Activated CD8-positive, alpha-beta T cell treated with anti-CD3 and anti-CD28 coated beads for 36 hours (primary cell): ENCODE measurements around the gene SLC37A3. TPM values are rescaled to one million over a fixed set of nuclear protein-coding genes. Genes with fewer than 3 reads are reported as not detected.
"Not testable (repeated sequence)": the region's sequence is repeated elsewhere in the genome, so short reads cannot be mapped to it uniquely, and the experiment has no call there.

ENCODE experiments used
- ATAC-seq: fragments of 200-7000 bp; cut with Tn5 transposase; one replicate; pipeline ENCODE4 v1.10.0; 2021; ENCODE audit warnings: mild to moderate bottlenecking, moderate library complexity
- CTCF ChIA-PET: fragments of 350-600 bp; sonication (Branson Sonifier 250); formaldehyde crosslinking; loops from one replicate; lab custom pipeline; 2021; ENCODE audit warnings: antibody characterized with exemption; lab: Charles Lee
- POLR2A ChIA-PET: fragments of 350-600 bp; sonication (Branson Sonifier 250); formaldehyde crosslinking; loops from one replicate; lab custom pipeline; 2021; ENCODE audit warnings: antibody characterized with exemption; lab: Charles Lee
- DNase-seq: peaks from one replicate; pipeline ENCODE4 v3.0.0-alpha.2; 2020
- H3K27ac Mint-ChIP-seq: one replicate; pipeline ENCODE4 v1.8.0; 2021; ENCODE audit warnings: mild to moderate bottlenecking, mixed read lengths
- H3K27me3 Mint-ChIP-seq: one replicate; pipeline ENCODE4 v1.8.0; 2021; ENCODE audit warnings: mixed read lengths
- H3K36me3 Mint-ChIP-seq: one replicate; pipeline ENCODE4 v1.8.0; 2021; ENCODE audit warnings: low read depth, mixed read lengths
- H3K4me1 Mint-ChIP-seq: one replicate; pipeline ENCODE4 v1.8.0; 2021; ENCODE audit warnings: low read depth, mixed read lengths
- H3K4me3 Mint-ChIP-seq: one replicate; pipeline ENCODE4 v1.8.0; 2021; ENCODE audit warnings: mild to moderate bottlenecking, moderate library complexity, mixed read lengths
- H3K9me3 Mint-ChIP-seq: one replicate; pipeline ENCODE4 v1.8.0; 2021; ENCODE audit warnings: mixed read lengths
- intact Hi-C: fragments of 100-400 bp; cut with micrococcal nuclease; formaldehyde crosslinking; loops from one replicate; pipeline ENCODE4 v1.10.0; 2022
- total RNA-seq, 2 experiments: library from RNA; stranded (reverse); gene quantifications; one replicate each; pipeline ENCODE4 v1.2.3, GENCODE V29; 2021
- TF ChIP-seq, protein P1 (sequence below): fragments of 200-600 bp; IDR thresholded peaks from one replicate; pipeline ENCODE4 v1.8.0; 2022; ENCODE audit warnings: antibody characterized with exemption, mild to moderate bottlenecking

SLC37A3 gene
- total RNA-seq, 2 experiments from 2014 or later, result 30.7 to 33.6 TPM

- no peaks in the 10 kb centered on the region for H3K9me3 Mint-ChIP-seq
- no peak overlapping the region for H3K4me3 Mint-ChIP-seq
- intact Hi-C loops, result no loop called here
- no peak overlapping the region for H3K27ac Mint-ChIP-seq
- no peaks in the 10 kb centered on the region for H3K27me3 Mint-ChIP-seq
- POLR2A ChIA-PET, result no interaction called here
- ATAC-seq, result no peak
- no peaks in the 10 kb centered on the region for H3K4me1 Mint-ChIP-seq
- TF ChIP-seq, protein P1, sequence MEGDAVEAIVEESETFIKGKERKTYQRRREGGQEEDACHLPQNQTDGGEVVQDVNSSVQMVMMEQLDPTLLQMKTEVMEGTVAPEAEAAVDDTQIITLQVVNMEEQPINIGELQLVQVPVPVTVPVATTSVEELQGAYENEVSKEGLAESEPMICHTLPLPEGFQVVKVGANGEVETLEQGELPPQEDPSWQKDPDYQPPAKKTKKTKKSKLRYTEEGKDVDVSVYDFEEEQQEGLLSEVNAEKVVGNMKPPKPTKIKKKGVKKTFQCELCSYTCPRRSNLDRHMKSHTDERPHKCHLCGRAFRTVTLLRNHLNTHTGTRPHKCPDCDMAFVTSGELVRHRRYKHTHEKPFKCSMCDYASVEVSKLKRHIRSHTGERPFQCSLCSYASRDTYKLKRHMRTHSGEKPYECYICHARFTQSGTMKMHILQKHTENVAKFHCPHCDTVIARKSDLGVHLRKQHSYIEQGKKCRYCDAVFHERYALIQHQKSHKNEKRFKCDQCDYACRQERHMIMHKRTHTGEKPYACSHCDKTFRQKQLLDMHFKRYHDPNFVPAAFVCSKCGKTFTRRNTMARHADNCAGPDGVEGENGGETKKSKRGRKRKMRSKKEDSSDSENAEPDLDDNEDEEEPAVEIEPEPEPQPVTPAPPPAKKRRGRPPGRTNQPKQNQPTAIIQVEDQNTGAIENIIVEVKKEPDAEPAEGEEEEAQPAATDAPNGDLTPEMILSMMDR, result no peak
- no peak for DNase-seq
- peaks cover 4% of the 10 kb centered on the region for H3K36me3 Mint-ChIP-seq
- CTCF ChIA-PET, result no interaction called here
These were observed 71.1 kb downstream of the SLC37A3 start for GRCh38 chr7:140327261-140327661.

DNA sequence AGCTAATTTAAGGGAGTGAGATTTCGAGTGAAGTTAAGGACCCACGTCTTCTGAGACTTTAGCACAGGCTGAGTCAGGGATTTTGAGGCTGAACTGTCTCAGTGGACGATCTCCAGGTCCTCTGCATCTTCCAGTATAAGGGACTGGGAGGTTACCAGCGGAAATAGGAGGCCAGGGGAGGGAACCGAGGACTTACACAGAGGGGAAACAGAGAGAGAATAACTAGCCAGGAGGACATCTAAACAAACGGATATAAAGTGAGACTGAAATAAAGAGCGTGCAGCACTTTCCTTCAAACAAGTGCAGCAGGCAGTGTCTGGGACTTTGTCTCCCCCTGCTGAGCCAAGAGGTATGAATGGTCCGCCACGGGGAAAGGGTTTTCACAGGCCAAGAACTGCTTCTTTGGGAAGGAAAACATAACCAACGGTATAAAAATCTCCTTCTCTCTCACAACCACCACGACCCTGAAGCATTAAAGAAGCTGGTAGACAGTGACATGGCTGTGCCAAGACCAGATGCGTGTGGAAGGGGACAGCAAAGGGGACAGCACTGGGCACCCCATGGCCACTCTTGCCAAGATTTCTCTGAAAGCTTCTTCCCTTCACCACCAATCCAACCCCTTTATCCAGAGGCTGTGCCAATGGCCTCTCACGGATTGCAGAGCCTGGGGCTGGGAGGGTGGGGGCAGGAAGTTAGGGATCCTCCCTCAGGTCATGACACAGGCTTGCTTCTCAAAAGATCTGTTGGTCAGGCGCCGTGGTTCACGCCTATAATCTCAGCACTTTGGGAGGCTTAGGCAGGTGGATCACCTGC, 72.0 kb downstream of the SLC37A3 start:
- POLR2A ChIA-PET, result no interaction called here
- H3K27ac Mint-ChIP-seq, result no peak overlapping the region

DNA sequence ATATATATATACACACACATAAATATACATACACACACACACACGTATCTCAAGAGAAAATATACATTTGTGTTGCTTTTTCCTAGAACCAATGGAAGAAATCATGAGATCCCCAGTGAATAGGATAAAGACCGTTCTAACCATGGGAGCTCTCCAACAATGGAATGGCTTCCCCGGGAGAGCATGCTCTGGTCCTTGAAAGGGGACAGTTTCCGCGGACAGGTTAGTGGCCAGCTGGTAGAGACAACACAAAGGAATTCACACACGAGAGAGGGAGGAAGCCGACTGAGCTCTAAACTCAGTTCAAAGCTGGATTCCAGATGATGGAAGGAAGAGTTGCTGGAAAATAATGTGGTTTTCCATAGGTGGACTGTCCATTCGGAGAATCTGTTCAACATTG, 72.7 kb downstream of the SLC37A3 start:
- ATAC-seq (no peak), DNase-seq (no peak)
- POLR2A ChIA-PET, result no interaction called here
- no peaks in the 10 kb centered on the region for H3K27me3 Mint-ChIP-seq
- TF ChIP-seq, protein P1, result no peak
- no peaks in the 10 kb centered on the region for H3K36me3 Mint-ChIP-seq
- H3K27ac Mint-ChIP-seq, result no peak overlapping the region
- no peak overlapping the region for H3K4me3 Mint-ChIP-seq
- H3K4me1 Mint-ChIP-seq, result no peaks in the 10 kb centered on the region
- intact Hi-C loops, result no loop called here
- CTCF ChIA-PET, result interaction anchor here (0.8 to 1.6 kb wide), 5 partner anchors 9 to 680 kb away, joined by 3 to 5 read pairs (median 3); no protein-coding TSS in a partner anchor
- no peaks in the 10 kb centered on the region for H3K9me3 Mint-ChIP-seq

More for the DNA sequence above, 72.0 kb downstream of the SLC37A3 start:
- Mint-ChIP-seq H3K4me1 (no peaks in the 10 kb centered on the region), H3K27me3 (no peaks in the 10 kb centered on the region), H3K36me3 (peaks cover 2% of the 10 kb centered on the region), H3K4me3 (no peak overlapping the region), H3K9me3 (no peaks in the 10 kb centered on the region)
- peak; percentile 87 for ATAC-seq
- intact Hi-C loops, result no loop called here
- peak; percentile 70 for DNase-seq
- TF ChIP-seq, protein P1, result peak; percentile 67
- CTCF ChIA-PET, result interaction anchor here (0.6 to 1.6 kb wide), 6 partner anchors 9 to 681 kb away, joined by 3 to 5 read pairs (median 3); no protein-coding TSS in a partner anchor

DNA sequence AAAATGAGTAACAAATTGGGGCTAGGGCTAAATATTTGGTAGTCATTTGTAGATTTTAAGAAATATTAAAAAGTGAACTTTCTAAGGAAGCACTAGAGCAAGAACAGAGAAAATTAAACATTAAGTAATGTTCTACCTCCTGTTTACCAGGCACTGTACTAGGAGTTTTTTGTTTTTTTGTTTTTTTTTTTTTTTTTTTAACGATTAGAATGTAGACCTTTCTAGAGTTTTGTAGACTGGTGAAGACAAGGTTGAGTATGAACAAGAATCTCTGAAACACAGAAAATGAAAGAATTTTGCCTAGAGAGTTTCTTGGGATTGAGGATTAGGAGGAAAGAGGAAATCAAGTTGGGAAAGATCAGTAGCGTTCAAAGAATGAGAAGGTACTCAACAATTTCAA, 73.6 kb downstream of the SLC37A3 start:
- Mint-ChIP-seq H3K9me3 (no peaks in the 10 kb centered on the region), H3K4me3 (no peak overlapping the region), H3K27me3 (no peaks in the 10 kb centered on the region), H3K27ac (no peak overlapping the region), H3K4me1 (peaks cover 2% of the 10 kb centered on the region), H3K36me3 (no peaks in the 10 kb centered on the region)
- CTCF ChIA-PET, result interaction anchor here (1.4 to 1.5 kb wide), 2 partner anchors 20 to 119 kb away, joined by 3 to 4 read pairs; no protein-coding TSS in a partner anchor
- intact Hi-C loops, result no loop called here
- POLR2A ChIA-PET, result no interaction called here
- ATAC-seq, result no peak
- TF ChIP-seq, protein P1, result no peak
- DNase-seq, result no peak

DNA sequence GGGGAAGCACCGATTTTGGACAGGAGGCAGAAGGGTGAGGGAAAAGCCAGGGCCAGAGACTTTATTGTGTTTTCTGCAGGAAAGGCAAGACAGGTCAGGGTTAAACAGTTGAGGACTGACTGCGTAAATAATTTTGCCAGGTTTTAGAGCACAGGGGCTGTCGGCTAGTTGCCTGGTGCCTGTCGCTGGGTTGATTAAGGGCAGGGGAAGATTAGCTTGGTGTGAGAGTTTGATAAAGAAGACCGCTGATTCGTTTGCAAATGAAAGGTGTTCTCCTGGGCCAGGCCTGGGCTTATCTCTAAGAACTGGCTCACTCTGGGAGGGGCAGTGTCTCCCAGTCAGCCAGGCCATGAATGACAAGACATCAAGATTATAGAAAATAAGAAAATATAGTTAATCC, 75.6 kb downstream of the SLC37A3 start:
- ATAC-seq, result no peak
- no peak overlapping the region for H3K27ac Mint-ChIP-seq
- peaks cover 7% of the 10 kb centered on the region for H3K4me1 Mint-ChIP-seq
- peaks cover under 1% of the 10 kb centered on the region for H3K36me3 Mint-ChIP-seq
- intact Hi-C loops, result no loop called here
- no peak overlapping the region for H3K4me3 Mint-ChIP-seq
- no peak for DNase-seq
- TF ChIP-seq, protein P1, result no peak
- H3K27me3 Mint-ChIP-seq, result no peaks in the 10 kb centered on the region
- ChIA-PET POLR2A (no interaction called here), CTCF (no interaction called here)
- H3K9me3 Mint-ChIP-seq, result no peaks in the 10 kb centered on the region

- ATAC-seq, H3K4me3 Mint-ChIP-seq, H3K27me3 Mint-ChIP-seq, H3K9me3 Mint-ChIP-seq, H3K27ac Mint-ChIP-seq, H3K36me3 Mint-ChIP-seq, DNase-seq, intact Hi-C loops: not testable (repeated sequence)
- ChIA-PET CTCF (interaction anchor here (1.5 kb wide), 1 partner anchor 16 kb away, joined by 3 read pairs; no protein-coding TSS in a partner anchor), POLR2A (interaction anchor here (0.9 to 1.6 kb wide), 2 partner anchors 12 to 15 kb away, joined by 3 to 4 read pairs; no protein-coding TSS in a partner anchor)
- H3K4me1 Mint-ChIP-seq, result peaks cover 22% of the 10 kb centered on the region
These were observed 78.3 kb downstream of the SLC37A3 start for GRCh38 chr7:140320078-140320477.
